Testis (tissue), 2 donors: ENCODE measurements around the gene MMP28.

Source experiments
- CTCF ChIP-seq, 3 experiments: fragments of 450-650 bp in 2 of 3; fragments of 200-600 bp in 1 of 3; sonication (generic) in 1 of 3; IDR thresholded peaks; one replicate each; pipeline ENCODE4 v1.5.1; 2016 to 2019; ENCODE audit warnings: antibody characterized with exemption in 3 of 3, mild to moderate bottlenecking in 2 of 3, moderate library complexity in 1 of 3
- POLR2A ChIP-seq: fragments of 450-650 bp; IDR thresholded peaks from one replicate; pipeline ENCODE4 v1.6.1; 2017; ENCODE audit warnings: antibody characterized with exemption, mild to moderate bottlenecking, moderate library complexity

GRCh38 chr17:35749560-35750412, 45.7 kb downstream of the MMP28 start:
- no peak for TF ChIP-seq POLR2A
- TF ChIP-seq CTCF (IDR thresholded peaks at IDR 0.05): no peak
